GM19455 (cell line): Measurements from ENCODE around the gene SOHLH1.

ENCODE experiments used
- ATAC-seq: cut with Tn5 transposase; IDR thresholded peaks from one replicate; pipeline ENCODE4 v1.9.1; 2021; ENCODE audit not compliant: unreplicated experiment

SOHLH1 gene

GRCh38 chr9:135705376-135705775, 6.1 kb upstream of the SOHLH1 start:
- ATAC-seq: no peak

- no peak for ATAC-seq
These were observed 5.2 kb upstream of the SOHLH1 start for GRCh38 chr9:135704483-135704882.

- ATAC-seq: no peak
These were observed 4.4 kb upstream of the SOHLH1 start for GRCh38 chr9:135703726-135704125.

- ATAC-seq: no peak
These were observed 2.9 kb upstream of the SOHLH1 start, which contains the start of gene KCNT1 for GRCh38 chr9:135701959-135702721. Gene KCNT1, plus strand, starts transcription at chr9:135702185. Its CDS starts 74 bp downstream, at chr9:135702259.

- ATAC-seq: no peak
These were observed 2.0 kb upstream of the SOHLH1 start for GRCh38 chr9:135701067-135701958.

GRCh38 chr9:135700525-135700924, 1.2 kb upstream of the SOHLH1 start:
- ATAC-seq: no peak

- no peak for ATAC-seq
These were observed 514 bp downstream of the SOHLH1 start for GRCh38 chr9:135698767-135699166.

GRCh38 chr9:135698236-135698635, 1.0 kb downstream of the SOHLH1 start:
- ATAC-seq: no peak

GRCh38 chr9:135697226-135697625, 2.1 kb downstream of the SOHLH1 start:
- no peak for ATAC-seq

- no peak for ATAC-seq
These were observed 2.8 kb downstream of the SOHLH1 start for GRCh38 chr9:135696446-135696845.

- no peak for ATAC-seq
These were observed 3.6 kb downstream of the SOHLH1 start for GRCh38 chr9:135695642-135696041.

- no peak for ATAC-seq
These were observed 4.2 kb downstream of the SOHLH1 start for GRCh38 chr9:135695036-135695435.

GRCh38 chr9:135694414-135694813, 4.9 kb downstream of the SOHLH1 start:
- no peak for ATAC-seq

GRCh38 chr9:135693771-135694170, 5.5 kb downstream of the SOHLH1 start:
- ATAC-seq: no peak

- no peak for ATAC-seq
These were observed 6.0 kb downstream of the SOHLH1 start for GRCh38 chr9:135693265-135693664.

- no peak for ATAC-seq
These were observed 6.9 kb downstream of the SOHLH1 start for GRCh38 chr9:135692410-135692809.

- no peak for ATAC-seq
These were observed 8.3 kb downstream of the SOHLH1 start for GRCh38 chr9:135690836-135691570.

GRCh38 chr9:135689011-135689410, 10.3 kb downstream of the SOHLH1 start:
- no peak for ATAC-seq

GRCh38 chr9:135687216-135687615, 12.1 kb downstream of the SOHLH1 start:
- no peak for ATAC-seq

- ATAC-seq: no peak
These were observed 14.6 kb downstream of the SOHLH1 start for GRCh38 chr9:135684691-135685090.

- no peak for ATAC-seq
These were observed 15.8 kb downstream of the SOHLH1 start for GRCh38 chr9:135683401-135684034.
